Adrenal gland (tissue), 5 donors: Measurements from ENCODE around the gene VARS2.

Experiments
- POLR2A ChIP-seq, 2 donors: fragments of 450-650 bp; IDR thresholded peaks; one replicate each; pipeline ENCODE4 v1.6.1; 2017; ENCODE audit warnings: antibody characterized with exemption in 2 of 2, mild to moderate bottlenecking in 2 of 2, moderate library complexity in 1 of 2
- TF ChIP-seq, protein P1 (sequence below), 6 experiments: fragments of 450-650 bp in 4 of 6; fragments of 200-600 bp in 2 of 6; sonication (generic) in 1 of 6; IDR thresholded peaks; 1 replicate in 5 of 6; 2 replicates in 1 of 6; pipeline versions ENCODE4 v1.5.1 to v1.8.0; 2016 to 2021; ENCODE audit warnings: antibody characterized with exemption in 6 of 6, mild to moderate bottlenecking in 2 of 6, moderate library complexity in 1 of 6
- donor health status: DM: no; HTN: no; CAD: no.

GRCh38 chr6:30957716-30958115, 43.7 kb downstream of the VARS2 start:
- TF ChIP-seq, protein P1, sequence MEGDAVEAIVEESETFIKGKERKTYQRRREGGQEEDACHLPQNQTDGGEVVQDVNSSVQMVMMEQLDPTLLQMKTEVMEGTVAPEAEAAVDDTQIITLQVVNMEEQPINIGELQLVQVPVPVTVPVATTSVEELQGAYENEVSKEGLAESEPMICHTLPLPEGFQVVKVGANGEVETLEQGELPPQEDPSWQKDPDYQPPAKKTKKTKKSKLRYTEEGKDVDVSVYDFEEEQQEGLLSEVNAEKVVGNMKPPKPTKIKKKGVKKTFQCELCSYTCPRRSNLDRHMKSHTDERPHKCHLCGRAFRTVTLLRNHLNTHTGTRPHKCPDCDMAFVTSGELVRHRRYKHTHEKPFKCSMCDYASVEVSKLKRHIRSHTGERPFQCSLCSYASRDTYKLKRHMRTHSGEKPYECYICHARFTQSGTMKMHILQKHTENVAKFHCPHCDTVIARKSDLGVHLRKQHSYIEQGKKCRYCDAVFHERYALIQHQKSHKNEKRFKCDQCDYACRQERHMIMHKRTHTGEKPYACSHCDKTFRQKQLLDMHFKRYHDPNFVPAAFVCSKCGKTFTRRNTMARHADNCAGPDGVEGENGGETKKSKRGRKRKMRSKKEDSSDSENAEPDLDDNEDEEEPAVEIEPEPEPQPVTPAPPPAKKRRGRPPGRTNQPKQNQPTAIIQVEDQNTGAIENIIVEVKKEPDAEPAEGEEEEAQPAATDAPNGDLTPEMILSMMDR (IDR thresholded peaks at IDR 0.05): no peak
- no peak for TF ChIP-seq POLR2A (IDR thresholded peaks at IDR 0.05)
